HG02943 (cell line): ENCODE results near the gene GPR84.

Experiments
- ATAC-seq: cut with Tn5 transposase; IDR thresholded peaks from one replicate; pipeline ENCODE4 v1.9.1; 2021; ENCODE audit warnings: mild to moderate bottlenecking, low read depth, moderate library complexity; ENCODE audit not compliant: unreplicated experiment

The GPR84 gene

GRCh38 chr12:54364413-54364812 is at the start of gene GPR84:
TSS of gene GPR84 (minus strand) at chr12:54364486. CDS start at chr12:54363851, 635 bp downstream.
- ATAC-seq: no peak

- ATAC-seq: no peak
Observed at GRCh38 chr12:54413284-54414190, 49.3 kb upstream of the GPR84 start.

- ATAC-seq: no peak
Observed at GRCh38 chr12:54412786-54413185, 48.5 kb upstream of the GPR84 start.

GRCh38 chr12:54412348-54412747 is 48.1 kb upstream of the GPR84 start:
- ATAC-seq: no peak

- ATAC-seq: no peak
Observed at GRCh38 chr12:54411391-54412241, 47.3 kb upstream of the GPR84 start.

GRCh38 chr12:54409267-54409666 is 45.0 kb upstream of the GPR84 start:
- ATAC-seq: no peak

- no peak for ATAC-seq
Observed at GRCh38 chr12:54407183-54407905, 43.1 kb upstream of the GPR84 start.

GRCh38 chr12:54405573-54405972 is 41.3 kb upstream of the GPR84 start:
- ATAC-seq: no peak

GRCh38 chr12:54405106-54405505 is 40.8 kb upstream of the GPR84 start:
- no peak for ATAC-seq

- no peak for ATAC-seq
Observed at GRCh38 chr12:54404061-54405004, 40.0 kb upstream of the GPR84 start.

GRCh38 chr12:54401119-54401518 is 36.8 kb upstream of the GPR84 start:
- ATAC-seq: no peak

GRCh38 chr12:54398995-54399793 is 34.9 kb upstream of the GPR84 start:
- ATAC-seq: no peak

GRCh38 chr12:54398218-54398617 is 33.9 kb upstream of the GPR84 start:
- ATAC-seq: no peak

GRCh38 chr12:54397157-54397556 is 32.9 kb upstream of the GPR84 start:
- no peak for ATAC-seq

- no peak for ATAC-seq
Observed at GRCh38 chr12:54395545-54395944, 31.3 kb upstream of the GPR84 start.

GRCh38 chr12:54394986-54395385 is 30.7 kb upstream of the GPR84 start:
- no peak for ATAC-seq

- no peak for ATAC-seq
Observed at GRCh38 chr12:54394281-54394719, 30.0 kb upstream of the GPR84 start.

- ATAC-seq: no peak
Observed at GRCh38 chr12:54393743-54394142, 29.5 kb upstream of the GPR84 start.

GRCh38 chr12:54393207-54393609 is 28.9 kb upstream of the GPR84 start:
- no peak for ATAC-seq
